NOMO-1 treated with DMSO at 0.1 percent for 48 hours (cell line): ENCODE measurements around the gene FBXO24.

Experiments used
- DNase-seq: peaks from one replicate; lab custom pipeline; 2025; ENCODE audit not compliant: unreplicated experiment; lab: John Stamatoyannopoulos, UW

FBXO24 gene

GRCh38 chr7:100589341-100589947 is 3.3 kb downstream of the FBXO24 start:
- no peak for DNase-seq

- DNase-seq: no peak
Observed at GRCh38 chr7:100590077-100590737, 4.1 kb downstream of the FBXO24 start.

GRCh38 chr7:100591596-100591995 is 5.5 kb downstream of the FBXO24 start:
- no peak for DNase-seq

- DNase-seq: no peak
Observed at GRCh38 chr7:100595188-100595587, 9.1 kb downstream of the FBXO24 start.

- DNase-seq: no peak
Observed at GRCh38 chr7:100598425-100598824, 12.3 kb downstream of the FBXO24 start.

GRCh38 chr7:100599911-100600729 is 14.0 kb downstream of the FBXO24 start:
- no peak for DNase-seq

GRCh38 chr7:100600730-100601038 is 14.6 kb downstream of the FBXO24 start:
- no peak for DNase-seq

GRCh38 chr7:100602889-100603725 is 17.0 kb downstream of the FBXO24 start:
- no peak for DNase-seq

- DNase-seq: no peak
Observed at GRCh38 chr7:100603726-100604027, 17.5 kb downstream of the FBXO24 start.

- DNase-seq: peak; percentile 91
Observed at GRCh38 chr7:100604028-100604975, 18.2 kb downstream of the FBXO24 start.

GRCh38 chr7:100604976-100605911 is 19.1 kb downstream of the FBXO24 start:
- peak; percentile 29 for DNase-seq

- DNase-seq: no peak
Observed at GRCh38 chr7:100606313-100606712, 20.2 kb downstream of the FBXO24 start.

- DNase-seq: no peak
Observed at GRCh38 chr7:100607111-100607510, 21.0 kb downstream of the FBXO24 start.

- DNase-seq: no peak
Observed at GRCh38 chr7:100609958-100610357, 23.8 kb downstream of the FBXO24 start.

- DNase-seq: peak; percentile 100
Observed at GRCh38 chr7:100611983-100612729, 26.0 kb downstream of the FBXO24 start, which contains the start of gene MOSPD3. Gene MOSPD3 (plus strand): TSS chr7:100612540. CDS start chr7:100612792, 252 bp downstream.

- peak; percentile 34 for DNase-seq
Observed at GRCh38 chr7:100612730-100613390, 26.7 kb downstream of the FBXO24 start.

GRCh38 chr7:100613412-100614175 is 27.5 kb downstream of the FBXO24 start:
- DNase-seq: peak; percentile 84
